Neural cell (in vitro differentiated cells): ENCODE data around the gene TGFBR3. TPM values are rescaled to one million over a fixed set of nuclear protein-coding genes. Genes with fewer than 3 reads are reported as not detected.
A peak's percentile ranks its signal among the peaks of the same experiment; 100 is the strongest.

Experiments
- H2AFZ ChIP-seq: fragments of 200-600, 300-800 bp; sonication (generic), shearing (Covaris generic); 2 replicates; pipeline ENCODE4 v1.6.0; 2014; ENCODE audit warnings: low read depth, mild to moderate bottlenecking, antibody characterized with exemption, low read length, moderate library complexity
- H3F3A ChIP-seq: fragments of 200-600 bp; shearing (Covaris generic); 2 replicates; pipeline ENCODE4 v1.6.1; 2016; ENCODE audit warnings: mild to moderate bottlenecking, moderate library complexity, mixed read lengths, antibody characterized with exemption, low read length; ENCODE audit not compliant: insufficient read depth, poor library complexity, severe bottlenecking
- H3K27ac ChIP-seq: fragments of 200-600, 300-800 bp; sonication (generic), shearing (Covaris generic); 2 replicates; pipeline ENCODE4 v1.5.1; 2014; ENCODE audit warnings: mild to moderate bottlenecking, low read length, moderate library complexity
- H3K27me3 ChIP-seq: fragments of 300-800, 200-600 bp; sonication (generic), shearing (Covaris generic); 2 replicates; pipeline ENCODE4 v1.6.0; 2014; ENCODE audit warnings: mild to moderate bottlenecking, low read depth, low read length, moderate library complexity; ENCODE audit not compliant: insufficient read depth
- H3K36me3 ChIP-seq: fragments of 300-800, 200-600 bp; sonication (generic), shearing (Covaris generic); 2 replicates; pipeline ENCODE4 v1.5.1; 2014; ENCODE audit warnings: mild to moderate bottlenecking, antibody characterized with exemption, low read length, moderate library complexity; ENCODE audit not compliant: insufficient read depth
- H3K4me2 ChIP-seq: fragments of 300-800, 200-600 bp; sonication (generic), shearing (Covaris generic); 2 replicates; pipeline ENCODE4 v1.6.0; 2014; ENCODE audit warnings: mild to moderate bottlenecking, low read length
- H3K4me3 ChIP-seq: fragments of 300-800, 200-600 bp; sonication (generic), shearing (Covaris generic); 2 replicates; pipeline ENCODE4 v1.5.1; 2014; ENCODE audit warnings: mild to moderate bottlenecking, low read length, moderate library complexity
- H3K79me2 ChIP-seq: fragments of 200-600 bp; shearing (Covaris generic); replicated peaks from 2 replicates; pipeline ENCODE4 v1.6.0; 2014; ENCODE audit warnings: mild to moderate bottlenecking, low read length, moderate library complexity; ENCODE audit not compliant: insufficient read depth
- H3K9ac ChIP-seq: fragments of 300-800, 200-600 bp; sonication (generic), shearing (Covaris generic); 2 replicates; pipeline ENCODE4 v1.6.1; 2016; ENCODE audit warnings: mild to moderate bottlenecking, low read length, mixed read lengths
- H3K9me2 ChIP-seq: fragments of 200-600 bp; shearing (Covaris generic); 2 replicates; pipeline ENCODE4 v1.6.1; 2016; ENCODE audit warnings: mild to moderate bottlenecking, low read length, mixed read lengths; ENCODE audit not compliant: insufficient read depth
- H3K9me3 ChIP-seq: fragments of 200-600, 300-800 bp; sonication (generic), shearing (Covaris generic); 2 replicates; pipeline ENCODE4 v1.6.1; 2016; ENCODE audit warnings: mild to moderate bottlenecking, mixed run types, low read length, moderate library complexity, mixed read lengths
- H4K20me1 ChIP-seq: fragments of 200-600 bp; shearing (Covaris generic); 2 replicates; pipeline ENCODE4 v1.6.1; 2016; ENCODE audit warnings: mild to moderate bottlenecking, mixed run types; ENCODE audit not compliant: insufficient read depth
- EP300 ChIP-seq: fragments of 450-650 bp; conservative IDR thresholded peaks from 2 replicates; pipeline ENCODE4 v1.6.1; 2014; ENCODE audit warnings: antibody characterized with exemption, mild to moderate bottlenecking, moderate library complexity; ENCODE audit not compliant: poor library complexity, severe bottlenecking
- EZH2 ChIP-seq: fragments of 200-600, 300-800 bp; shearing (Covaris generic), sonication (generic); IDR thresholded peaks from 2 replicates; pipeline ENCODE4 v1.6.1; 2014; ENCODE audit warnings: antibody characterized with exemption, low read length, borderline replicate concordance, mild to moderate bottlenecking; ENCODE audit not compliant: insufficient read depth, poor library complexity, severe bottlenecking
- MXI1 ChIP-seq: fragments of 450-650 bp; conservative IDR thresholded peaks from 2 replicates; pipeline ENCODE4 v1.6.1; 2014; ENCODE audit warnings: antibody characterized with exemption, mild to moderate bottlenecking; ENCODE audit not compliant: poor library complexity, severe bottlenecking
- POLR2AphosphoS5 ChIP-seq: IDR thresholded peaks from 2 replicates; pipeline ENCODE4 v1.6.1; 2012
- RAD21 ChIP-seq: fragments of 450-650 bp; conservative IDR thresholded peaks from 2 replicates; pipeline ENCODE4 v1.6.1; 2014; ENCODE audit warnings: antibody characterized with exemption, mild to moderate bottlenecking, moderate library complexity
- SMC3 ChIP-seq: fragments of 450-650 bp; conservative IDR thresholded peaks from 2 replicates; pipeline ENCODE4 v1.6.1; 2014; ENCODE audit warnings: antibody characterized with exemption, mild to moderate bottlenecking, moderate library complexity; ENCODE audit not compliant: poor library complexity
- TAF1 ChIP-seq: IDR thresholded peaks from 2 replicates; pipeline ENCODE4 v1.6.1; 2012; ENCODE audit warnings: low read depth
- polyA plus RNA-seq: library from polyadenylated mRNA; depleted of rRNA; stranded (reverse); fragments of >200 nt; gene quantifications from 2 replicates; pipeline ENCODE4 v1.2.3, GENCODE V29; 2014
- TF ChIP-seq, protein P1 (sequence below): fragments of 450-650 bp; IDR thresholded peaks from 2 replicates; pipeline ENCODE4 v1.5.1; 2014; ENCODE audit warnings: antibody characterized with exemption, mild to moderate bottlenecking, moderate library complexity; ENCODE audit not compliant: poor library complexity, severe bottlenecking
- TF ChIP-seq, protein P2 (sequence below): IDR thresholded peaks from 2 replicates; pipeline ENCODE4 v1.6.1; 2012; ENCODE audit warnings: borderline replicate concordance

The TGFBR3 gene
- polyA plus RNA-seq, 1 donor from 2014 or later = 0.25 TPM

DNA sequence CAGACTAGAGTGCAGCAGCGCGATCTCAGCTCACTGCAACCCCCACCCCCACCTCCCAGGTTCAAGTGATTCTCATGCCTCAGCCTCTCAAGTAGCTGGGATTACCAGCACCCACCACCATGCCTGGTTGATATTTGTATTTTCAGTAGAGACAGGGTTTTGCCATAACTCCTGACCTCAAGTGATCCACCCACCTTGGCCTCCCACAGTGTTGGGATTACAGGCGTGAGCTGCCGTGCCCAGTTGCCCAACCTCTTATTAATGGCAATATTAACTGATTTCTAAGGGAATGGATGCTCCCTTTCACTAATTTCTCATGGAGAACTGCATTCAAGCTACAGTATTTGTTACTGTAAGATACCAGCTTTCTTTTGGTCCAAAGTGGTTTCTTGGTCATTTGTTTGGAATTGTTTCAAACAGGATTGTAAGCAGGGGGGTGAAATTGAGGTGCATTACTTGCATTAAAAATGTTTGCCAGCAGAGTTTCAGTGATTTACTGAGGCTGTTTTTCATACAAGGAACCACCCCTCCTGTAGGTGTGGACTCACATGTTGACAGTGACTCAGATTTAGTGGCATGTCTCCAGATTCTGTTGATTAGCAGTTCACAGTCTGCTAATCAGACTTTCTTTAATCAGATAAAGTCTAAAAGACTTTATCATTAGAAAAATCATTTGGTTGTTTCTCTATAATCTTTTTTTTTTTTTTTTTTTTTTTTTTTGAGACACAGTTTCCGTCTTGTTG is 3.9 kb upstream of the TGFBR3 start:
- H3K36me3 ChIP-seq = no peaks in the 10 kb centered on the region
- H3K9me2 ChIP-seq = no peaks in the 10 kb centered on the region
- H3K27me3 ChIP-seq = peaks cover 7% of the 10 kb centered on the region
- H3K4me3 ChIP-seq = no peak overlapping the region
- peaks cover 5% of the 10 kb centered on the region for H3F3A ChIP-seq
- H3K9ac ChIP-seq = no peak overlapping the region
- H3K79me2 ChIP-seq = no peaks in the 10 kb centered on the region
- TF ChIP-seq TAF1 (no peak), EP300 (no peak), EZH2 (no peak), MXI1 (no peak), SMC3 (no peak), POLR2AphosphoS5 (no peak), RAD21 (no peak)
- TF ChIP-seq, protein P1, sequence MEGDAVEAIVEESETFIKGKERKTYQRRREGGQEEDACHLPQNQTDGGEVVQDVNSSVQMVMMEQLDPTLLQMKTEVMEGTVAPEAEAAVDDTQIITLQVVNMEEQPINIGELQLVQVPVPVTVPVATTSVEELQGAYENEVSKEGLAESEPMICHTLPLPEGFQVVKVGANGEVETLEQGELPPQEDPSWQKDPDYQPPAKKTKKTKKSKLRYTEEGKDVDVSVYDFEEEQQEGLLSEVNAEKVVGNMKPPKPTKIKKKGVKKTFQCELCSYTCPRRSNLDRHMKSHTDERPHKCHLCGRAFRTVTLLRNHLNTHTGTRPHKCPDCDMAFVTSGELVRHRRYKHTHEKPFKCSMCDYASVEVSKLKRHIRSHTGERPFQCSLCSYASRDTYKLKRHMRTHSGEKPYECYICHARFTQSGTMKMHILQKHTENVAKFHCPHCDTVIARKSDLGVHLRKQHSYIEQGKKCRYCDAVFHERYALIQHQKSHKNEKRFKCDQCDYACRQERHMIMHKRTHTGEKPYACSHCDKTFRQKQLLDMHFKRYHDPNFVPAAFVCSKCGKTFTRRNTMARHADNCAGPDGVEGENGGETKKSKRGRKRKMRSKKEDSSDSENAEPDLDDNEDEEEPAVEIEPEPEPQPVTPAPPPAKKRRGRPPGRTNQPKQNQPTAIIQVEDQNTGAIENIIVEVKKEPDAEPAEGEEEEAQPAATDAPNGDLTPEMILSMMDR = no peak
- TF ChIP-seq, protein P2, sequence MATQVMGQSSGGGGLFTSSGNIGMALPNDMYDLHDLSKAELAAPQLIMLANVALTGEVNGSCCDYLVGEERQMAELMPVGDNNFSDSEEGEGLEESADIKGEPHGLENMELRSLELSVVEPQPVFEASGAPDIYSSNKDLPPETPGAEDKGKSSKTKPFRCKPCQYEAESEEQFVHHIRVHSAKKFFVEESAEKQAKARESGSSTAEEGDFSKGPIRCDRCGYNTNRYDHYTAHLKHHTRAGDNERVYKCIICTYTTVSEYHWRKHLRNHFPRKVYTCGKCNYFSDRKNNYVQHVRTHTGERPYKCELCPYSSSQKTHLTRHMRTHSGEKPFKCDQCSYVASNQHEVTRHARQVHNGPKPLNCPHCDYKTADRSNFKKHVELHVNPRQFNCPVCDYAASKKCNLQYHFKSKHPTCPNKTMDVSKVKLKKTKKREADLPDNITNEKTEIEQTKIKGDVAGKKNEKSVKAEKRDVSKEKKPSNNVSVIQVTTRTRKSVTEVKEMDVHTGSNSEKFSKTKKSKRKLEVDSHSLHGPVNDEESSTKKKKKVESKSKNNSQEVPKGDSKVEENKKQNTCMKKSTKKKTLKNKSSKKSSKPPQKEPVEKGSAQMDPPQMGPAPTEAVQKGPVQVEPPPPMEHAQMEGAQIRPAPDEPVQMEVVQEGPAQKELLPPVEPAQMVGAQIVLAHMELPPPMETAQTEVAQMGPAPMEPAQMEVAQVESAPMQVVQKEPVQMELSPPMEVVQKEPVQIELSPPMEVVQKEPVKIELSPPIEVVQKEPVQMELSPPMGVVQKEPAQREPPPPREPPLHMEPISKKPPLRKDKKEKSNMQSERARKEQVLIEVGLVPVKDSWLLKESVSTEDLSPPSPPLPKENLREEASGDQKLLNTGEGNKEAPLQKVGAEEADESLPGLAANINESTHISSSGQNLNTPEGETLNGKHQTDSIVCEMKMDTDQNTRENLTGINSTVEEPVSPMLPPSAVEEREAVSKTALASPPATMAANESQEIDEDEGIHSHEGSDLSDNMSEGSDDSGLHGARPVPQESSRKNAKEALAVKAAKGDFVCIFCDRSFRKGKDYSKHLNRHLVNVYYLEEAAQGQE = no peak
- no peak overlapping the region for H3K4me2 ChIP-seq
- no peaks in the 10 kb centered on the region for H4K20me1 ChIP-seq
- H3K9me3 ChIP-seq = no peaks in the 10 kb centered on the region
- H2AFZ ChIP-seq = no peak overlapping the region
- no peak overlapping the region for H3K27ac ChIP-seq

DNA sequence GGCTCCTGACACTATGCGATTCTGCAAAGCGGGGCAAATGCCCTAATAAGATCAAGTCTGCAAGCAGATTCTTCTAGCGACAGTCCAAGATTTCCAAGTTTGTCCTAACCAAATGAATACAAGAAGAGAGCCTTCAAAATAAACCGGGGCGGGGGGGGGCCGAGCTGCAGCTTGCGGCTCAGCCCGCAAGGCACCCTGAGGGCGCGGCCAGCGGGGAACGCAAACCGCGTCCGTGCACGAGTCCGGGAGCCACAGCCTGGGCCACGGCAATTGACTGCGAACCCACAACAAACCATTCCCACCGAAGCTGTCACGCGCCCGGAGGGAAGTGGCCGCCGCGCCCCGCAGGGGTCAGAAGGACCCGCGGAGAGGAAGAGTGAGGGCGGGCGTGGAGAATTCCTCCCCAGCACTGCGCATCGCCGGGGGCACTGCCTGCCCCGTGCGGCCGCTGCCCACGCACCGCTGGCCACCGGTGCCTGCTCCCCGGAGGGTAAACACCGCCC is 687 bp downstream of the TGFBR3 start:
- peaks cover 5% of the 10 kb centered on the region for H3F3A ChIP-seq
- H3K36me3 ChIP-seq = no peaks in the 10 kb centered on the region
- H3K27me3 ChIP-seq = peaks cover 25% of the 10 kb centered on the region
- TF ChIP-seq EZH2 = no peak
- TF ChIP-seq MXI1 = no peak
- no peak for TF ChIP-seq TAF1
- TF ChIP-seq, protein P2 = no peak
- no peak for TF ChIP-seq RAD21
- no peak for TF ChIP-seq POLR2AphosphoS5
- TF ChIP-seq SMC3 = no peak
- TF ChIP-seq EP300 = no peak
- TF ChIP-seq, protein P1 = no peak
- peak overlapping the region; percentile 65 for H2AFZ ChIP-seq
- no peaks in the 10 kb centered on the region for H4K20me1 ChIP-seq
- peak overlapping the region; percentile 93 for H3K4me3 ChIP-seq
- no peaks in the 10 kb centered on the region for H3K9me3 ChIP-seq
- H3K79me2 ChIP-seq = no peaks in the 10 kb centered on the region
- no peak overlapping the region for H3K27ac ChIP-seq
- peak overlapping the region; percentile 84 for H3K4me2 ChIP-seq
- H3K9me2 ChIP-seq = no peaks in the 10 kb centered on the region
- peak overlapping the region; percentile 49 for H3K9ac ChIP-seq
